ENCODE results near the gene SLC27A3.
"Not testable (repeated sequence)": the region's sequence is repeated elsewhere in the genome, so short reads cannot be mapped to it uniquely, and the experiment has no call there.

Gene SLC27A3

DNA sequence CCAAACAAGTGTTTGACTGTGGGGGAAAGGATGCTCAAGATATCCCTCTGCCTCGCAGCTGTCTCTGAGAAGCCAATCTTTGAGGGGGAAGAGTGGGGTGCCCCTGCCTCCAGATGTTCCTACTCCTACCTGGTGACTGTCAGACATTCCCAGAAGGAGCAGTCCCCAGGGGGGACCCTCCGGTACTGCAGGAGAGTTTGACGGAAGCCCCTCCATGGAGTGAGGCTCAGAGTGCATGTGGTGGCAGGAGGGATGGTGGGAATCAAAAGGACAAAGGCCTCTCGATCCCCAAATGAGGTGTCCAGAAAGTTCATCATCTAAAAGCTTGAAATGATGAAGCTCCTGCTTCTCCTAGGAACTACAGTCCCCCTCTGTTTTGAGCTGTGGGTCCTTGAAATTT lies 5.3 kb downstream of the SLC27A3 start:
- DNase-seq = no peak

DNA sequence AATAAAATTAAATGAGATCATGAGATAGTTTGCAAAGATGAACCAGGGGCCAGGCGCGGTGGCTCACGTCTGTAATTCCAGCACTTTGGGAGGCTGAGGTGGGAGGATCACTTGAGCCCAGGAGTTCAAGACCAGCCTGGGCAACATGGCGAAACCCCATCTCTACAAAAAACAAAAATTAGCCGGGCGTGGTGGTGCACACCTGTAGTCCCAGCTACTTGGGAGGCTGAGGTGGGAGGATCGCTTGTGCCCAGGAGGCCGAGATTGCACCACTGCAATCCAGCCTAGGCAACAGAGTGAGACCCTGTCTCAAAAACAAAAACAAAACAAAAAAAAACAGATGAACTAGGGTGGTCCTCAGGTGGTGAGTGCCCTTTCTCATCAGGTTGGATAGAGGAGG lies 7.4 kb downstream of the SLC27A3 start:
- DNase-seq = not testable (repeated sequence)

DNA sequence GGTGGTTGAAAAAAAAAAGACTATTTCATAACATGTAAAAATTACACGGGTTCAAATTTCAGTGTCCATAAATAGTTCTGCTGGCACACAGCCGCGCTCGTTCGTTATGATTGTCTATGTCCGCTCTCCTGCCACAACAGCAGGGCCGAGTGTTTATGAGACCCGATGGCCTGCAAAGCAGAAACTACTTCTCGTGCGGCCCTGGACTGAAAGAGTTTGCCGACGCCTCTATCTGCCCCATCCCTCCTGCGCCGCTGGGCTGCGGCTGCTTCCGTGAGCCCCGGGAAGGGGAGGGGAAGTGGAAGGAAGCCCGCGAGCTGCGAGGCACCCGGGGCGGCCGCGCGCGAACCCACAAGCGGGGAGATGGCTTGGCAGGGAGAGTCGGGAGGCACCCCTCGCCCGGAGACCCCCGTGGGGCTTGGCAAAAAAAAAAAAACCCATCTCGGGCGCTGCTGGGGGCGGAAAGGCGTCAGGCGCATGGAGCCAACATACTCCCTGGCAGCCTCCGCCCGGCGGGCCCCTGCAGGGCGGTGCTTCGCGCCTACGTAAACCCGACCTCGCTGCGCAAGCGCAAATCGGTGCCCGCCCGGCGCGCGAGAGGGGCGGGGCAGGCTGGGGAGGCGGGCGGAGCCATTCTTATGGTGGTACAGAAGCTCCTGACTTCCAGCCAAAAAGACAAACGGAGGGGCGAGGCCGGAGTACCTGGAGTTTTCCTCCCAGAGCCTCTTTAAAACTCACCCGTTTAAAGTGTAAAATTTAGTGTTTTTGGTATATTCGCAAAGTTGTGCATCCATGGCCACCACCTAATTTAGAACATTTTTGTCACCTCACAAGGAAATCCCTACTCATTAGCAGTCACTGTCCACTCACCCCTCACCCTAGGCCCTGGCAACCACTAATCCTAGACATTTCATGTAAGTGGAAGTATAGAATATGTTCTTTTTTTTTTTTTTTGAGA lies 8.3 kb downstream of the SLC27A3 start:
- peak; percentile 86 for DNase-seq

DNA sequence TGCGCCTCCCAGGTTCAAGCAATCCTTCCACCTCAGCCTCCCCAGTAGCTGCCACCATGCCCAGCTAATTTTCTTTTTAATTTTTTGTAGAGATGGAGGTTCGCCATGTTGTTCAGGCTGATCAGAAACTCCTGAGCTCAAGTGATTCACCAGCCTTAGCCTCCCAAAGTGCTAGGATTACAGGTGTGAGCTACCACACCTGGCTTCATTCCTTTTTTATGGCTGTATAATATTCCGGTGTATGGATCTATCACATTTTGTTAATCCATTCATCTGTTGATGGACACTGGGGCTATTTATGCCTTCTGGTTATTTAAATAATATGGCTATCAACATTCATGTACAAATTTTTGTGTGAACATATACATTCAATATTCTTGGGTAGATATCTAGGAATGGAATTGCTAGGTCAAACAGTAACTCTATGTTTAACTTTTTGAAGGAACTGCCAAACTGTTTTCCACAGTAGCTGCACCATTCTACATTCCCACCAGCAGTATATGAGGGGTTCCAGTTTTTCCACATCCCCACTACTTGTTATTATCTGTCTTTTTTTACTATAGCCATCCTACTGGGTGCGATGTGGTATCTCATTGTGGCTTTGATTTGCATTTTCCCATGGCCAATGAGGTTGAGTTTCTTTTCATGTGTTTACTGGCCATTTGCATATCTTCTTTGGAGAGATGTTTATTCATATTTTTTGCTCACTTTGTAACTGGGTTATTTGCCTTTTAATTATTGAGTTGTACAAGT lies 11.0 kb downstream of the SLC27A3 start:
- DNase-seq = no peak

DNA sequence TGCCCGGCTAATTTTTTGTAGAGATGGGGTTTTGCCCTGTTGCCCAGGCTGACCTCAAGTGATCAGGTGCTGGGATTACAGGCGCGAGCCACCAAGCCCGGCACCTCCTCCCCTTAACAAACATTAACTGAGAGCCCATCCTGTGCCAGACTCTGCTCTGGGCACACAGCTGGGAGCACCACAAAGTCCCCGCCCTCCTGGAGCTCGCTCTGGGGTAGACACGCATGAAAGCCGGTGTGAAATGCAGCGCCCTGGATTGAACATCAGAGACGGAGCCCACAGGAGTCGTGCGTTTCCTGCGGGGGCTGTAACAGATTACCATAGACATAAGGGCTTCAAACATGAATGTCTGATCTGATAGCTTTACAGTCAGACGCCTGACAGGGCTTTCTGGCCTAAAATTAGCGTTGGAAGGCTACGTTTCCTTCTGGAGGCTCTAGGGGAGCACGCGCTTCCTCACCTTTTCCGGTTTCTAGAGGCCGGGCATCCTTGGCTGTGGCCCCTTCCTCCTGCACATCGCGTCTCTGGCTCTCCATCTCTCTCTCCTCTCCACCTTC lies 14.3 kb downstream of the SLC27A3 start:
- DNase-seq = no peak

DNA sequence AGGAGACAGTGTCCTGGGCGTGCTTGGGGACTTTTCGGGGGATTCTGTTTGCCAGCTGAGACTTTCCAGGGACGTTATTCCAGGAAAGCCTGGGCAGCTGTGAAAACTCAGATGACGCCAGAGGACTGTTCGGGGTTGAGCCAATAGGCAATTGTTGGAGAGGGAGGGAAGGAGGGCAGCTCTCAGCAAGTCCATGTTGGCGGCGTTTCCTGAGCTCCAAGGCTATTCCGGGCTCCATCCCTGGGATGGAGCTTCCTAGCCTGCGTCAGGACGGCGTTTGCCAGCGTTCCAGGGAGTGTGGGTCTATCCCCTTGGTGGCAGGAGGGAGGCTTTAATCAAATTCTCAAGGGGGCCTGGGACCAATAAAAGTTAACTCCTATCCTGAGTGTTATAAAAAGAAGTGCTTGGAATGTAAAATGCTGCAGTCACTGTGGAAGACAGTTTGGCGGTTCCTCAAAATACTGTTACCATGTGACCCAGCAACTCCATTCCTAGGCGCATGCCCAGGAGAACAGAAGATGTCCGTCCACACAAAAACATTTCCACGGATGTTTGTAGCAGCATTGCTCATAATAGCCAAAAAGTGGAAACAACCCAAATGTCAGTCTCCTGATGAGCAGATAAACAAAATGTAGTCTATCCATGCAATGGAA lies 15.2 kb downstream of the SLC27A3 start:
- DNase-seq = no peak

DNA sequence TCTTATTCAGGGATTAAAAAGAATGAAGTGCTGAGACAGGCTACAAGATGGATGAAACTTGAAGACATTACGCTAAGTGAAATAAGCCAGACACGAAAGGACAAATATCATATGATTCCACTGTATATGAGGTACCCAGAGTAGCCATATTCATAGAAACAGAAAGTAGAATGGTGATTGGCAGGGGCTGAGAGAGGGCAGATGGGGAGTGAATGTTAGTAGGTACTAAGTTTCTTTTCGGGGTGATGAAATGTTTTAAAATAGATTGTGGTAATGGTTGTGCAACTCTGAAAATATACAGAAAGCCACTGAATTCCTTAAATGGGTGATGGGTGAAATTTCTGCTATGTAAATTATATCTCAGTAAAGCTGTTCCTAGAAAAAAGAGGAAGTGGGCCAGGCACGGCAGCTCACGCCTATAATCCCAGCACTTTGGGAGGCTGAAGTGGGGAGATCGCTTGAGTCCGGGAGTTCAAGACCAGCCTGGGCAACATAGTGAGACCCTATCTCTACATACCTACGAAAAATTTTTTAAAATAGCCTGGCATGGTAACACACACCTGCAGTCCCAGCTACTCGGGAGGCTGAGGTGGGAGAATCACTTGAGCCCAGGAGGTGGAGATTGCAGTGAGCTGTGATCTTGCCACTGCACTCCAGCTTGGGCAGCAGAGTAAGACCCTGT lies 15.9 kb downstream of the SLC27A3 start:
- DNase-seq = no peak

DNA sequence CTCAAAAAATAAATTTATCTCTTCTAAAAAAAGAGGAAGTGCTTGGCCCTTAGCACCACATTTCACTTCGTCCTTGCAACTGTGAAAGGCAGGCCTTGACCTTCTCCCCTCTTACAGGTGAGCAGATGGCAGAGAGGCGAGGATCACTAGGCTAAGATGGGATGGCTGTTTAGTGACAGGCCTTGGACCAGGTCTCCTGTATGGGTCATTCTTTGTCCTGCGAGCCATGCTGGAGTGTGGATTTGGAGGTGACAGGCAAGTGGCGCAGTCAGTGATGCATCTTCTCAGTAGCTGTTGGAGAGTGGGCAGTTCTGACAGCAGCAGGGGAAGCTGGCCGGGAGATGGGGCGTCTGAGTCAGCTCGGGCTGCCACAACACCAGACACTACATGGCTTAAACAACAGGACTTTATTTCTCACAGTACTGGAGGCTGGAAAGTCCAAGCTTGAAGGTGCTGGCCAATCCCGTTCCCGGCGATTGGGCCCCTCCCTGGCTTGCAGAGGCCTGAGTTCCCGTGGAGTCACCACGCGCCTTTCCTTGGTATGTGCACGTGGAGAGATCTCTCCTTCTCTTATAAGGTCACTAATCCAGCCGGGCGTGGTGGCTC lies 16.5 kb downstream of the SLC27A3 start:
- DNase-seq = no peak

DNA sequence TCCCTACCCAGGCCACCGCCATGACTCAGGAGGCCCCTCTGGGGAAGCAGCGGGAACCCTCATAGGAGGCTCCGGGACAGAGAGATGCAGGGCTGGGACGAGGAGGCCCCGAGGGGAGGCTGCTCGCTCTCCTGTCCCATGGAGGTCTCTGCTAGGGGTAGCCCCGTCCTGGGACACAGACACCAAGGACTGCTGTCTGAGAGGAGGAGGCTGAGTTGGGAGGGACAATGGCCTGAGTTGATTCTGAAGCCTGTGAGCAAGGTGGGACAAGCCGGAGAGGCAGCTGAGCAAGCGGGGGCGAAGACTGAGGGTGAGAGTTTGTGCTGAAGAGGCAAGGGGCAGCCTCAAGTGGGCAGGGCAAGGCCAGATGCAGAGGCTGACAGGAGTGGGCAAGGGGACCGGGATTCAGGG lies 17.4 kb downstream of the SLC27A3 start:
- DNase-seq = no peak

DNA sequence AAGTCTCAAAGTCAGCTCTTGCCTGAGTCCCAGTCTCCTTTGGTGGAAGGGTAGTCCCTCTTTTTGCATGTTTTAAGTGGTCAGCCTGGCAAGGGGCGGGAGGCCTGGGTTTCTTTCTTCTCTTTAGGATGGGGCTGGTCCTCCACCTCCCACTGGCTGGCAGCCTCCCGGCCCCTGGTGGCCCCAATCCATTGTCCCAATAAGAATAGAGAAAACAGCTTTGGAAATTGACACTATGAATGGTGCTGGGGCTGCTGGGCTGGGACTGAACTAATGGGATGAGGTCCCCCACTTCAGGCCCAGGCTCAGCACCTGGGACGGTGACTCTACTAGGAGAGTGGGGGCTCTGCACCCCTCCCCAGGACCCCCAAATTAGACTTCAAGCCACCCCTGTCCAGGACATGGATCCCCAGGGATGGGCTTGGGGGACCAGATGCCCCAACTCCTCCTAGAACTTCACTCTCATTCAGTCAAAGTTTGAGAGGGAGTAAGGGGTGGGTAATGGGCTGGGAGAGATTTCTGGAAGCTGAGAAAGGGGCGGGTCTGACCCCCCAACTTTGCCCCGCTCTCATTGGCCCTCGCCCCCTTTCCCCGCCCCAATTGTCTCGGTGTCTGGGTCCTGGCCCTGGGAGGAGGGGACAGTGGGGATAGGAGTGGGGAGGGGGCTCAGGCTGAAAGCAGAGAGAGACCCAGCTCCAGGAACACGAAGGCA lies 18.2 kb downstream of the SLC27A3 start:
- no peak for DNase-seq

DNA sequence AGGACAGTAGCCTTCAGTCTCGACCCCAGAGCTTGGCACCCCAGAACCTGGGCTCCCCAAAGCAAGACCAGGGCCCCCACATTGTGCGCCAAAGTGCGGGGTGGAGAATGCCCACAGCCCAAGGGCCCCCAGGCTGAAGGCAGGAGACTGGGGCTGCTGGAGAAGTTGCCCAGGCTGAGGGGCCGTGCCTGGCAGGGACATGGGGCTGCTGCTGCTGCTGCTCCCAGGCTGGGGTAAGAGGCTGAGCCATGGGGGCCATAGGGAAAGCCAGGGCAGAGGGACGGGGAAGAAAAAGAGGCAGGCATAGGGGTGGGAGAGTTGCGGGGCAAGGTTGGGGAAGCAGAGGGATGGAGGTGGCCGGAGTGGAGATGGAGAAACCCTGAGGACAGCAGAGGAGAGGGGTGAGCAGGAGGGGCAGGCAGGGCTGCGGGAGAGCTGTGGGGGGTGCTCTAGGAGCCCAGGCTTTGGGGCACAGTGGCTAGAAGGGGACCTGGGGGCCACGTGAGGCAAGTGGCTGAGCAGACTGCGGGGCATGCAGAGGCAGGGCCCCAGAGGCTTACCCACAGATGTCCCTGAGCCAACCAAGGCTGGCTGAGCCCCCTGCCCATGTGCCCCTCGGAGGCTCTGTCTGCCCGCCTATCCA lies 18.9 kb downstream of the SLC27A3 start:
- DNase-seq = no peak

DNA sequence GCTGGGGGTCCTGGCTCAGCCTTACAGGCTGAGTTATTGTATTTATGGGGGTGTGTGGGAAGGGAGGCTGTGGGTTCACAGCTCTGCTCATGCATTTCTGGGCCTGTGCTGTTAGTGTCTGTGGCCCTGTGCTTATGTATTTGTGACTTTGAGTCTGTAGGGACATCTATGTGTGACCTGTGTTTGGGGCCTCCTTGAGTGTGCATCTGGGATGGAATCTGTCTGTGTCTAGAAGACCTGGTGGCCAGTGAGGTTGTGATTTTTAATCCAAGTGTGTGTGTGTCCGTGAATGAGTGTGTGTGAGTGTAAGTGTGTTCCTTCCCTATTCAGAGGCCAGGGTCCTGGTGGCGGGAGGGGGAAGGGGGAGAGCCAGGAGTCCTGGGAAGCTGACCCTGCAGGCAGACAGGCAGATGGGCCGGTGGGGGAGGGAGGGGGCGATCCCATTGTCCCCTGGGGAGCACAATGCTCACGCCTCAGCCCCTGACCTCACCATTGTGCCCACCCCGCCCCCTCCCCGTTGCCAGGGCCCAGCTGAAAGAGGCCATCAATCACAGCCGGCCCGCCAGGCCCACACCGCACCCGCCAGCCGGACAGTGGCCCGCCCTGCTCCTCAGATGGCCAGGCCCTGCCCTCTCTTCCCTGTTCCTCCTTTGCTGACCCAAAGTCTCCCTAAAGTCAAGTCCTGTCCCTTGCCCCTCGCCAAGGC lies 19.6 kb downstream of the SLC27A3 start:
- DNase-seq = no peak

DNA sequence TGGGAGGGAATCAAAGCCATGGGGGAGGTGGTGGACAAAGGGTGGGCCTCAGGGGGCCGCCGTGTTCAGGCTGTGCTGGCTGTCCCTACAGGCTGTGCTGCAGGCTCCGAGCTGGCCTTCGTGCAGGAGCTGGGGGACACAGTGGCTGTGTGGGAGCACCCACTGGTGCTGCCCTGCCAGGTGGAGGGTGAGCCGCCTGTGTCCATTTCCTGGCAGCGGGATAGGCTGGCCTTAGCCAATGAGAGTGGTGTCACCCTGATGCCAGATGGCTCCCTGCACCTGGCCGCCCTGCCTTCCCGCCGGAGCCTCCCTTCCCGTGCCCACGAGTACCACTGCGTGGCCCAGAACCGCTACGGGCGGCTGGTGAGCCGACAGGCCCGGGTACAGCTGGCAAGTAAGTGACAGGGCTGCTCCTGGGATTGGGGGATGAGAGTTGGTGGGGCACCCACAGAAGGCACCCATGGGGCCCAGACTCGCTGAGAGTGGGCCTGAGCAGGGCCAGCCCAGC lies 20.2 kb downstream of the SLC27A3 start:
- no peak for DNase-seq

DNA sequence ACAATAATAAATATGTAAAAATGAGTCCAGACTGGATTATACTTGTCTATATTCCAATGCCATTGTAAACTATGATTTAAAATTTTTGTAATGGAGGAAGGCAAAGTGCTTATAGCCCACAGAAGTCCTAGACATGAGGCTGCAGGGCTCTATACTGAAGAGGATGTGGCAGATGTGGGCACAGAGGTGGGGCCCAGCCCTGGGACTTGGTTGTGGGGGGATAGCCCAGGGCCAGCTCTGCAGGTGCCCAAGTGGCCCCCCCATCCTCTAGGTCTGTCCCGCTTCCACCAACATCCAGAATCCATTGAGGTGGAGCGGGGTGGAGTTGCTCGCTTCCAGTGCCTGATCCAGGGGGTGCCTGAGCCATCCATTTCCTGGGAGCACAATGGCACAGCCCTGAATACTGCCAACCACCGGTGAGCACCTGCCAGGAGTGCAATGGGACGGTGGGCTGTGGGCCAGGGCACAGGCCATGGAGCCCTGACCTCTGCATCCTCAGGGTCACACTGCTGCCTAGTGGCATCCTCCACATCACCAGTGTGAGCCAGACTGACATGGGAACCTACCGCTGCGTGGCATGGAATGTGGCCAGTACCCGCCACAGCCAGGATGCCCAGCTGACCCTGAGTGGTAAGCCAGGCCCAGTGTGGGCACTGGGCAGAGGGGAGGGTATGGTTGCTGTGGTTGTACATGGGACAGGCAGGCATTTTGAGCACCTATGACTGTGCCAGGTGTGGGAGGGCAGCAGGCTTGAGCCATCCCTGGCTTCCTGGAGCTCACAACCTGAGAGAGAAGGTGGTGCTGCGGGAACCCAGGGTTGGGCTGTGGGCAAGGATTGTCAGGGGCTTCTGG lies 21.0 kb downstream of the SLC27A3 start:
- no peak for DNase-seq

DNA sequence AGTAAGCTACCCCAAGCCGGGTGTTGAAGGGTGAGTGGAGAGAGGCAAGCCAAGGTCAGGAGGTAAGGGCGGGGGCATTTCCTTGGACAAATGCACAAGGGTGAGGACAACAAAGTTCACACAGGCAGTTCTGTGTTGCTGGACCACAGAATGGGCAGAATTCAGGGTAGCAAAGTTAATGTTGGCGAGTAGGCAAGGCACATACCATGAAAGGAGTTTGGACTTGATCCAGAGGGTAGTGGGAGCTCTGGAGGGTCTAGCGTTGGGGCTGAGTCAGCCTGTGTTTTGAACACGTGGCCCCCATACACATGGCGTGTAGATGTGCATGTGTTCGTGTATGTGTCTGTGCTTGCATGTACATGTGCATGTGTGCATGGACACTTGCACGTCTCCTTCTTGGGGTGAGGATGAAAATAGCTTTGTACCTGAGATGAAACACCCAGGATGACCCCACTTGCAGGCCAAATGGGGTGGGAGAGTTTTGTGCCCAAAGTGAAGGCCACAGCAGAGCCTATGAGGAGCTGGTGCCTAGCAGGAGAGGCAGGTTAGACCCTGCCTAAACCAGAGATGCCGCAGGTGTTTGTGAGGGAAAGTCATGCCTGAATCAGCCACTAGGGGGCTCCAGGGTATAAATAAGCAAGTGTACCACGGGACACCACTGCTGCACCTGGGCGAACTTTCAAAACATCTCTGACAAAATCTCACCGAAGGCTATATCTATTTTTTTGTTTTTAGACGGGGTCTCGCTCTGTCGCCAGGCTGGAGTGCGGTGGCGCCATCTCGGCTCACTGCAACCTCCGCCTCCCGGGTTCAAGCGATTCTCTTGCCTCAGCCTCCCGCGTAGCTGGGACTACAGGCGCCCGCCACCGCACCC lies 21.8 kb downstream of the SLC27A3 start:
- peak; percentile 80 for DNase-seq

DNA sequence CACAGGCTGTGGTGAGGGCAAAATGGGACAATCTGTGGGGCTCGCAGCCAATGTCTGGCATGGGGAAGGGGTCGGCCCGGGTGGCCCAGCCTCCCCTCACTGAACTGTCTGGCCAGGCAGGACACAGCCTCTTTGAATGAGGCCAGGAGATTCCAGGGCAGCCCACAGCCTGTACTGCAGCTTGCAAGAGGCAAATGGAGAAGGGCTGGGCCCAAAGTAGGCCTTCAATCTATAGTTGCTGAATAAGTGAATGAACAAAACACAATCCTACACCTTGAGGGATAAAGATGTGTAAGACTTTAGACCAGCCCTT lies 23.2 kb downstream of the SLC27A3 start:
- no peak for DNase-seq

DNA sequence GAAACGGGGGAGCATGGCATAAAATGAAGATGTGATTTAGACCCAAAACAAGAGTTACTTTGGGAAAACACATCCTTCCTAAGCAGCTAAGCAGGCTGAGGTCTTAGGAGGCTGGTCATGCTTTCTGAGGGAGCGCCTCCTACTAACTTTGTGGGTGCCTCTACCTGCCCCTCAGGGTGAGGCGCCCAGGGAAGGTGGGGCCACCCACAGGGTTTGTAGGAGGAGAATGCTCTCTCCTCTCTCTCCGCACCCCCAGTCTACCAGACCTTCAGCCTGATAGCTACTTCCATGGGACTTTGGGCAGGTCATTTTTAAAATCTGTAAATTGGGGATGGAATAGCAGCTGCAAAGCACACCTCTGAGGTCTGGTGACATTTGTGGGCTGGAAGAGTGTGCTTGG lies 23.8 kb downstream of the SLC27A3 start:
- DNase-seq = no peak
